A549 (cell line): ENCODE results near the gene ADAMTS12. TPM values are rescaled to one million over a fixed set of nuclear protein-coding genes. Genes with fewer than 3 reads are reported as not detected.

Experiments
- ATAC-seq, 2 experiments: fragments of 200-7000 bp in 1 of 2; fragments of >200 bp in 1 of 2; cut with Nextera tagmentation in 1 of 2; cut with Tn5 transposase in 1 of 2; 3 replicates each; pipeline versions ENCODE4 v1.8.0 to v1.9.1; 2018 to 2020; ENCODE audit warnings: mild to moderate bottlenecking in 1 of 2, moderate library complexity in 1 of 2
- CTCF ChIA-PET: fragments of 300-600 bp; sonication (Branson Sonifier 250); formaldehyde crosslinking; extraction: SDS; loops from one replicate; lab custom pipeline; 2021; ENCODE audit warnings: antibody characterized with exemption, inconsistent platforms; lab: Yijun Ruan, JAX
- POLR2A ChIA-PET: fragments of 350-600 bp; formaldehyde crosslinking; extraction: SDS; loops from one replicate; lab custom pipeline; 2021; ENCODE audit warnings: antibody characterized with exemption, inconsistent platforms; lab: Yijun Ruan, JAX
- DNase-seq, 2 experiments: peaks; one replicate each; pipeline versions ENCODE4 v3.0.0 to v3.0.0-alpha.2; 2011 to 2016; ENCODE audit warnings: low read depth in 1 of 2, low spot score in 1 of 2
- FAIRE-seq: peaks from 2 replicates; lab custom pipeline; 2011; peaks lifted over from hg19 to GRCh38; lab: Jason Lieb, UNC
- H3K27ac ChIP-seq, 2 experiments: fragments of >200 bp; sonication (Bioruptor Twin); formaldehyde crosslinking; 3 replicates each; pipeline ENCODE4 v1.5.1; 2016 to 2017
- H3K4me1 ChIP-seq: fragments of >200 bp; sonication (Bioruptor Twin); formaldehyde crosslinking; 3 replicates; pipeline ENCODE4 v1.6.1; 2016
- H3K4me2 ChIP-seq: fragments of >200 bp; sonication (Bioruptor Twin); formaldehyde crosslinking; 3 replicates; pipeline ENCODE4 v1.6.1; 2016
- H3K4me3 ChIP-seq: fragments of >200 bp; sonication (Bioruptor Twin); formaldehyde crosslinking; 3 replicates; pipeline ENCODE4 v1.5.1; 2016
- H3K9me3 ChIP-seq: fragments of >200 bp; sonication (Bioruptor Twin); formaldehyde crosslinking; 3 replicates; pipeline ENCODE4 v1.6.1; 2016
- CHD2 ChIP-seq: fragments of 150-350 bp; IDR thresholded peaks from 2 replicates; pipeline ENCODE4 v1.6.1; 2014; ENCODE audit warnings: low read length; ENCODE audit not compliant: partially characterized antibody
- ESRRA ChIP-seq: fragments of 150-350 bp; IDR thresholded peaks from 2 replicates; pipeline ENCODE4 v1.6.1; 2014; ENCODE audit warnings: mild to moderate bottlenecking, low read length, borderline replicate concordance
- FOSL2 ChIP-seq, 2 experiments: fragments of 450-650 bp in 1 of 2; fragments of >200 bp in 1 of 2; sonication (Bioruptor Twin) in 1 of 2; formaldehyde crosslinking; IDR thresholded peaks; 2 replicates each; pipeline versions ENCODE4 v1.5.0 to v1.6.1; 2016 to 2020; ENCODE audit warnings: mild to moderate bottlenecking in 1 of 2, moderate library complexity in 1 of 2
- FOXS1 ChIP-seq: fragments of 250-450 bp; sonication (Bioruptor Pico); IDR thresholded peaks from 2 replicates; pipeline ENCODE4 v1.5.0; 2020; ENCODE audit warnings: mild to moderate bottlenecking, moderate library complexity
- HDAC2 ChIP-seq: fragments of 200-600 bp; sonication (generic); IDR thresholded peaks from 2 replicates; pipeline ENCODE4 v1.6.1; 2016
- HES2 ChIP-seq: fragments of >200 bp; sonication (Bioruptor Twin); formaldehyde crosslinking; IDR thresholded peaks from 2 replicates; pipeline ENCODE4 v1.6.1; 2016
- HOXA7 ChIP-seq: fragments of 250-450 bp; sonication (Bioruptor Pico); IDR thresholded peaks from 2 replicates; pipeline ENCODE4 v1.5.0; 2020; ENCODE audit warnings: mild to moderate bottlenecking, moderate library complexity
- JUNB ChIP-seq: fragments of >200 bp; sonication (Bioruptor Twin); formaldehyde crosslinking; IDR thresholded peaks from 2 replicates; pipeline ENCODE4 v1.6.1; 2016
- KDM5A ChIP-seq: fragments of 200-600 bp; sonication (generic); IDR thresholded peaks from 2 replicates; pipeline ENCODE4 v1.6.1; 2016; ENCODE audit warnings: antibody characterized with exemption, mild to moderate bottlenecking
- MAFK ChIP-seq: fragments of 450-650 bp; IDR thresholded peaks from 2 replicates; pipeline ENCODE4 v1.6.1; 2014; ENCODE audit not compliant: partially characterized antibody
- RARB ChIP-seq: fragments of 250-450 bp; sonication (Bioruptor Pico); IDR thresholded peaks from 2 replicates; pipeline ENCODE4 v1.8.0; 2021; ENCODE audit warnings: mild to moderate bottlenecking, moderate library complexity
- SMC3 ChIP-seq: fragments of >200 bp; sonication (Bioruptor Twin); formaldehyde crosslinking; IDR thresholded peaks from 3 replicates; pipeline ENCODE4 v1.6.1; 2018; ENCODE audit warnings: inconsistent platforms
- SREBF2 ChIP-seq: fragments of 450-650 bp; IDR thresholded peaks from 2 replicates; pipeline ENCODE4 v1.6.1; 2014; ENCODE audit warnings: mild to moderate bottlenecking, moderate library complexity
- USF2 ChIP-seq: fragments of 450-650 bp; IDR thresholded peaks from 2 replicates; pipeline ENCODE4 v1.6.1; 2014; ENCODE audit warnings: antibody characterized with exemption
- ZNF302 ChIP-seq: fragments of 250-450 bp; sonication (Bioruptor Pico); IDR thresholded peaks from 2 replicates; pipeline ENCODE4 v1.9.0; 2021; ENCODE audit warnings: inconsistent platforms, mild to moderate bottlenecking, moderate library complexity
- ZSCAN20 ChIP-seq: fragments of 250-450 bp; sonication (Bioruptor Pico); IDR thresholded peaks from 2 replicates; pipeline ENCODE4 v1.8.0; 2022; ENCODE audit warnings: mild to moderate bottlenecking, moderate library complexity
- WGBS: methylation state at CpG from one replicate; pipeline ENCODE4 v1.1.6; 2017; ENCODE audit errors: missing lambda C conversion rate; 5-methylcytosine and 5-hydroxymethylcytosine counted together
- polyA plus RNA-seq, 4 experiments: library from polyadenylated mRNA; depleted of rRNA in 3 of 4; stranded (reverse); fragments of >200 nt; fragmentation: RNase III in 1 of 4; extraction: RNeasy Plus Mini Kit Qiagen cat#74134 plus additional on column Dnase treatment in 1 of 4; gene quantifications; 2 replicates in 3 of 4; 3 replicates in 1 of 4; pipeline ENCODE4 v1.2.3, GENCODE V29; 2011 to 2017

The ADAMTS12 gene
- polyA plus RNA-seq, 2 of the 4 experiments (the other 2 are of a cell fraction): 4.8 to 6.8 TPM

- Histone ChIP-seq H3K27ac (no peak overlapping the region), H3K4me1 (0 out of 3 replicates have a peak, but pooled peaks cover 4% of the 10 kb centered on the region), H3K4me3 (no peak overlapping the region), H3K4me2 (no peak overlapping the region), H3K9me3 (no peaks in the 10 kb centered on the region)
- no peak for FAIRE-seq
- ChIA-PET POLR2A (no interaction called here), CTCF (interaction anchor here (0.5 kb wide), 1 partner anchor 427 kb away, joined by 4 read pairs; no protein-coding TSS in a partner anchor)
- ATAC-seq: no peak
- DNase-seq: no peak
- WGBS: 64% methylated on average over 3 of the region's 3 CpGs
- TF ChIP-seq FOSL2 (IDR thresholded peaks at IDR 0.05) (no peak), FOSL2 (CRISPR knock-in tag; IDR thresholded peaks at IDR 0.05) (no peak), HDAC2 (no peak), JUNB (no peak)
These were observed 153.7 kb downstream of the ADAMTS12 start for GRCh38 chr5:33738097-33738496.

GRCh38 chr5:33737697-33738096 is 154.1 kb downstream of the ADAMTS12 start:
- POLR2A ChIA-PET: no interaction called here
- no peaks in the 10 kb centered on the region for H3K9me3 ChIP-seq
- ATAC-seq: no peak
- 51% methylated on average over 2 of the region's 2 CpGs for WGBS
- 0 out of 3 replicates have a peak, but pooled peaks cover 4% of the 10 kb centered on the region for H3K4me1 ChIP-seq
- no peak overlapping the region for H3K4me3 ChIP-seq
- no peak overlapping the region for H3K4me2 ChIP-seq
- TF ChIP-seq MAFK (no peak), ZNF302 (no peak), FOXS1 (CRISPR knock-in tag) (no peak), CHD2 (no peak), ESRRA (no peak)
- TF ChIP-seq, all 56 proteins: peak for 0
- CTCF ChIA-PET: no interaction called here
- H3K27ac ChIP-seq: no peak overlapping the region
- DNase-seq (no peak), FAIRE-seq (no peak)

GRCh38 chr5:33737284-33737683 is 154.5 kb downstream of the ADAMTS12 start:
- H3K4me3 ChIP-seq: no peak overlapping the region
- TF ChIP-seq HES2 (no peak), ZSCAN20 (CRISPR knock-in tag) (no peak), HOXA7 (CRISPR knock-in tag) (no peak), RARB (no peak), ESRRA (no peak), SMC3 (no peak), KDM5A (no peak)
- 50% methylated on average over 1 of the region's 1 CpG for WGBS
- H3K4me2 ChIP-seq: no peak overlapping the region
- H3K27ac ChIP-seq: no peak overlapping the region
- CTCF ChIA-PET: no interaction called here
- FAIRE-seq (no peak), ATAC-seq (no peak), DNase-seq (no peak)
- H3K9me3 ChIP-seq: no peaks in the 10 kb centered on the region
- 0 out of 3 replicates have a peak, but pooled peaks cover 4% of the 10 kb centered on the region for H3K4me1 ChIP-seq
- POLR2A ChIA-PET: no interaction called here

GRCh38 chr5:33736510-33736909 is 155.3 kb downstream of the ADAMTS12 start:
- no peaks in the 10 kb centered on the region for H3K9me3 ChIP-seq
- 0 out of 3 replicates have a peak, but pooled peaks cover 4% of the 10 kb centered on the region for H3K4me1 ChIP-seq
- FAIRE-seq (no peak), ATAC-seq (peak in 1 of 2 experiments; percentile 41; a peak in 2 of 6 replicates), DNase-seq (peak in 1 of 2 experiments; percentile 4)
- CTCF ChIA-PET: no interaction called here
- TF ChIP-seq SMC3: no peak
- no peak overlapping the region for H3K4me2 ChIP-seq
- no peak overlapping the region for H3K27ac ChIP-seq
- POLR2A ChIA-PET: no interaction called here
- 17% methylated on average over 3 of the region's 3 CpGs for WGBS
- H3K4me3 ChIP-seq: no peak overlapping the region

- ATAC-seq (no peak), FAIRE-seq (no peak), DNase-seq (no peak)
- TF ChIP-seq USF2: no peak
- no peak for TF ChIP-seq SREBF2
- no peak overlapping the region for H3K4me3 ChIP-seq
- CTCF ChIA-PET: interaction anchor here (0.9 to 1.1 kb wide), 3 partner anchors 9 to 156 kb away, joined by 3 read pairs; partner anchors contain the start of gene ADAMTS12
- no peak overlapping the region for H3K27ac ChIP-seq
- H3K9me3 ChIP-seq: no peaks in the 10 kb centered on the region
- 0 out of 3 replicates have a peak, but pooled peaks cover 4% of the 10 kb centered on the region for H3K4me1 ChIP-seq
- 33% methylated on average over 4 of the region's 4 CpGs for WGBS
- H3K4me2 ChIP-seq: no peak overlapping the region
- POLR2A ChIA-PET: no interaction called here
These were observed 156.7 kb downstream of the ADAMTS12 start for GRCh38 chr5:33735072-33735471.
